ENCODE measurements around the gene PFDN2.

DNA sequence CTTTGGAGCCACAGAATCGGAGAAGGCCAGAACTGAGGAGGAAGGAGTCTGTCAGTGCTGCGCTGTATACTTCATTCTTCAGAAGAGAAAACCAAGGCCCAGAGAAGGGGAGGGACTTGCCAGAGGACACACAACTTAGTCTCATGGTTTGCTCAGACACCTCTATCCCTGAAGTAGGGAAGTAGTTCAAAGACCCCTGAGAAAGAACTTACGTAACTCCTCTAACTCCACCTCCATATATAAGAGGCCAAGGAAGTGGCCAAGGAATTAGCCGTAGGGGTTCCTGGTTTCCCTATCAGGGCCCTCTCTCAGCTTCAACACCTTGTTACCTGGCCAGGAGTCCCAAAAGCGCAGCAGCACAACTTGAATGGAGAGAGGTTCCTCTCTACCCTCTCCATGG, 27.9 kb downstream of the PFDN2 start:
- TF ChIP-seq, protein P1, sequence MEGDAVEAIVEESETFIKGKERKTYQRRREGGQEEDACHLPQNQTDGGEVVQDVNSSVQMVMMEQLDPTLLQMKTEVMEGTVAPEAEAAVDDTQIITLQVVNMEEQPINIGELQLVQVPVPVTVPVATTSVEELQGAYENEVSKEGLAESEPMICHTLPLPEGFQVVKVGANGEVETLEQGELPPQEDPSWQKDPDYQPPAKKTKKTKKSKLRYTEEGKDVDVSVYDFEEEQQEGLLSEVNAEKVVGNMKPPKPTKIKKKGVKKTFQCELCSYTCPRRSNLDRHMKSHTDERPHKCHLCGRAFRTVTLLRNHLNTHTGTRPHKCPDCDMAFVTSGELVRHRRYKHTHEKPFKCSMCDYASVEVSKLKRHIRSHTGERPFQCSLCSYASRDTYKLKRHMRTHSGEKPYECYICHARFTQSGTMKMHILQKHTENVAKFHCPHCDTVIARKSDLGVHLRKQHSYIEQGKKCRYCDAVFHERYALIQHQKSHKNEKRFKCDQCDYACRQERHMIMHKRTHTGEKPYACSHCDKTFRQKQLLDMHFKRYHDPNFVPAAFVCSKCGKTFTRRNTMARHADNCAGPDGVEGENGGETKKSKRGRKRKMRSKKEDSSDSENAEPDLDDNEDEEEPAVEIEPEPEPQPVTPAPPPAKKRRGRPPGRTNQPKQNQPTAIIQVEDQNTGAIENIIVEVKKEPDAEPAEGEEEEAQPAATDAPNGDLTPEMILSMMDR (IDR thresholded peaks at IDR 0.05), result no peak
- TF ChIP-seq POLR2A (IDR thresholded peaks at IDR 0.05), result no peak

All from thyroid gland (tissue), 4 donors.